HCT116 (cell line): ENCODE measurements around the gene WNK2. TPM values are rescaled to one million over a fixed set of nuclear protein-coding genes. Genes with fewer than 3 reads are reported as not detected.
"Not testable (repeated sequence)": the region's sequence is repeated elsewhere in the genome, so short reads cannot be mapped to it uniquely, and the experiment has no call there.

ENCODE experiments used
- ATAC-seq: fragments of 200-7000 bp; cut with Tn5 transposase; 2 replicates; pipeline ENCODE4 v1.9.1; 2020; ENCODE audit warnings: mild to moderate bottlenecking, moderate library complexity
- BruUV-seq: library from RNA; stranded (reverse); fragments of 400-500 nt; replicated peaks from 2 replicates; lab custom pipeline; 2021; lab: Mats Ljungman, UMichigan
- CTCF ChIA-PET: fragments of 300-600 bp; sonication (Branson Sonifier 250); formaldehyde crosslinking; loops from one replicate; lab custom pipeline; 2021; ENCODE audit warnings: antibody characterized with exemption; lab: Charles Lee
- POLR2A ChIA-PET: fragments of 300-600, 350-600 bp; sonication (Branson Sonifier 250); formaldehyde crosslinking; loops from one replicate; lab custom pipeline; 2021; ENCODE audit warnings: antibody characterized with exemption; lab: Charles Lee
- RAD21 ChIA-PET, 2 experiments: fragments of 300-600 bp; sonication (Branson Sonifier 250); formaldehyde crosslinking; loops; one replicate each; lab custom pipeline; 2023; ENCODE audit warnings: low total read pairs in 2 of 2; ENCODE audit not compliant: uncharacterized antibody in 2 of 2, unreplicated experiment in 2 of 2, low non-redundant PET in 1 of 2; lab: Charles Lee
- DNase-seq: peaks from one replicate; pipeline ENCODE4 v3.0.0-alpha.2; 2010; ENCODE audit warnings: low read depth, low spot score
- H2AFZ ChIP-seq: fragments of 200-600 bp; shearing (Covaris generic), sonication (generic); 2 replicates; pipeline ENCODE4 v1.6.1; 2017; ENCODE audit warnings: low read depth, mixed run types, mixed read lengths, antibody characterized with exemption, low read length; ENCODE audit not compliant: poor library complexity, severe bottlenecking
- H3K27ac ChIP-seq: 2 replicates; pipeline ENCODE4 v1.5.1; 2012; ENCODE audit warnings: low read depth, low read length
- H3K27me3 ChIP-seq: fragments of 200-600 bp; sonication (generic); 2 replicates; pipeline ENCODE4 v1.6.1; 2016; ENCODE audit warnings: mixed run types, low read length, mixed read lengths; ENCODE audit not compliant: insufficient read depth
- H3K36me3 ChIP-seq, 2 experiments: fragments of 200-500 bp in 1 of 2; fragments of 200-600 bp in 1 of 2; sonication (Bioruptor generic) in 1 of 2; sonication (generic) in 1 of 2; 2 replicates each; pipeline versions ENCODE4 v1.5.1 to v1.6.1; 2014 to 2016; ENCODE audit warnings: low read length in 2 of 2, inconsistent platforms in 1 of 2, mixed read lengths in 1 of 2, mixed run types in 1 of 2; ENCODE audit not compliant: insufficient read depth in 2 of 2, control insufficient read depth in 1 of 2
- H3K4me1 ChIP-seq, 2 experiments: fragments of 200-600 bp in 1 of 2; sonication (generic) in 1 of 2; 2 replicates each; pipeline versions ENCODE4 v1.5.1 to v1.6.1; 2012 to 2017; ENCODE audit warnings: low read length in 2 of 2, inconsistent platforms in 1 of 2, mild to moderate bottlenecking in 1 of 2, mixed read lengths in 1 of 2, mixed run types in 1 of 2, moderate library complexity in 1 of 2; ENCODE audit not compliant: insufficient read depth in 2 of 2, control insufficient read depth in 1 of 2
- H3K4me2 ChIP-seq: fragments of 200-600 bp; sonication (generic); 2 replicates; pipeline ENCODE4 v1.6.1; 2017; ENCODE audit warnings: mixed run types, low read length, mixed read lengths
- H3K4me3 ChIP-seq, 2 experiments: fragments of 200-600 bp in 1 of 2; sonication (generic) in 1 of 2; replicated peaks in 1 of 2; 2 replicates each; pipeline ENCODE4 v1.5.1; 2011 to 2016; ENCODE audit warnings: low read length in 2 of 2, control low read depth in 1 of 2, low read depth in 1 of 2, mild to moderate bottlenecking in 1 of 2, mixed read lengths in 1 of 2, mixed run types in 1 of 2
- H3K79me2 ChIP-seq: fragments of 200-600 bp; sonication (generic); 2 replicates; pipeline ENCODE4 v1.6.1; 2017; ENCODE audit warnings: mild to moderate bottlenecking, mixed run types, low read length, moderate library complexity, mixed read lengths; ENCODE audit not compliant: insufficient read depth
- H3K9ac ChIP-seq: fragments of 200-600 bp; sonication (generic); 2 replicates; pipeline ENCODE4 v1.6.1; 2016; ENCODE audit warnings: low read length, mixed read lengths
- H3K9me2 ChIP-seq: fragments of 200-600 bp; sonication (generic), shearing (Covaris generic); 2 replicates; pipeline ENCODE4 v1.6.1; 2017; ENCODE audit warnings: mixed run types, mild to moderate bottlenecking, moderate library complexity; ENCODE audit not compliant: insufficient read depth
- H3K9me3 ChIP-seq, 2 experiments: fragments of 200-500 bp in 1 of 2; fragments of 200-600 bp in 1 of 2; sonication (Bioruptor generic) in 1 of 2; sonication (generic) in 1 of 2; 2 replicates each; pipeline ENCODE4 v1.6.1; 2014 to 2017; ENCODE audit warnings: low read length in 2 of 2, mixed read lengths in 2 of 2, inconsistent platforms in 1 of 2, low read depth in 1 of 2, mild to moderate bottlenecking in 1 of 2, mixed run types in 1 of 2, moderate library complexity in 1 of 2; ENCODE audit not compliant: control insufficient read depth in 1 of 2, insufficient read depth in 1 of 2
- H4K20me1 ChIP-seq: fragments of 200-600 bp; sonication (generic), shearing (Covaris generic); 2 replicates; pipeline ENCODE4 v1.6.1; 2017; ENCODE audit warnings: mixed run types, mild to moderate bottlenecking, moderate library complexity; ENCODE audit not compliant: insufficient read depth
- SRF ChIP-seq: IDR thresholded peaks from 2 replicates; pipeline ENCODE4 v1.6.1; 2012; ENCODE audit warnings: low read depth
- ZNF274 ChIP-seq: fragments of 200-500 bp; sonication (Bioruptor generic); IDR thresholded peaks from 2 replicates; pipeline ENCODE4 v1.6.1; 2014; ENCODE audit warnings: mild to moderate bottlenecking, low read depth, low read length, inconsistent platforms
- intact Hi-C: fragments of 100-400 bp; cut with micrococcal nuclease; formaldehyde crosslinking; loops from 2 replicates; pipeline ENCODE4 v1.10.0; 2022
- total RNA-seq: library from RNA; stranded (reverse); gene quantifications from one replicate; pipeline ENCODE4 v1.2.1, GENCODE V29; 2021; ENCODE audit not compliant: unreplicated experiment
- TF ChIP-seq, protein P1 (sequence below): IDR thresholded peaks from 2 replicates; pipeline ENCODE4 v1.6.1; 2012; ENCODE audit warnings: low read depth

Gene WNK2
- total RNA-seq, 1 experiment from 2014 or later: 24.4 TPM

DNA sequence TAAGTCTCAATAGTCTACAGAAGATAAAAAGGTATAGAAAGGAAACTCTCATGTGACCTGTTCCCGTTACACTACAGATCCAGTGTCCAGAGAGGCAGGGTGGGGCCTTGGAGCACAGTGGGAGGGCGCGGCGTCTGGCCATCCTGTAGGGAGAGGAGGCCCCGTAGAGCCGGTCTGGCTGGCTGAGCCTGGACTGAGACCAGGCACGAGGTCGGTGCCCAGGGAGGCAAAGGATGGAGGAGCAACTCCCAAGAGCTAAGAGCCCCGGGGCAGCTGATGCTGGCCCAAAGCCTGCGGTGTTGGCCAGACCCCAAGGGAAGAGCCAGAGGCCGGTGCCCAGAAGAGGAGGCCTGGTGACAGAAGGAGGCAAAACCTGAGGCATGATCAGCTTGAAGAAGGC, 158.5 kb downstream of the WNK2 start:
- H3K4me1 ChIP-seq, H3K27ac ChIP-seq, CTCF ChIA-PET, H3K27me3 ChIP-seq, H3K9me3 ChIP-seq, RAD21 ChIA-PET, H2AFZ ChIP-seq, intact Hi-C loops, DNase-seq, H3K4me3 ChIP-seq, H3K79me2 ChIP-seq, H4K20me1 ChIP-seq, H3K9ac ChIP-seq, POLR2A ChIA-PET, H3K4me2 ChIP-seq, H3K9me2 ChIP-seq, H3K36me3 ChIP-seq, BruUV-seq: not testable (repeated sequence)
- peak; percentile 52; the same call in 1 of the 2 replicates for ATAC-seq

DNA sequence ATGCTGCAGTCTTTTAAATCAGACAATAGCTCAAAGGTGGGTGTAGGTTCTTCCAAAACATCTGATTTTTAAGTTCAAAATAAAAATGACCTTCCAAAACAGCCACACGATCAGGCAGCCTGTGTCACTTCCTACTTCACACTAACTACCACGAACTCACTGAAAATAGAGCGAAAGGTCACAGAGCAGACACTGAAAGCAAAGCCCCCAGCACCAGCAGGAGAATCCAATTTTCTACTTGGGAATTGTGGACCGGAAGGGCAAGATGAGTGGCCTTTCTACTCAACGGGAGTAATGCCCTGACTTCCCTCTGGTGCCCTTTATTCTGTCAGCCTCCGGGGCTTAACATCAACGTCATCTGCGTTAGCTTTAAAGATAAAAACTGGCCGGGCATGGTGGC, 159.7 kb downstream of the WNK2 start:
- DNase-seq (no peak), ATAC-seq (no peak)
- POLR2A ChIA-PET: no interaction called here
- no peak overlapping the region for H3K4me3 ChIP-seq
- no TSS peak for BruUV-seq
- no peaks in the 10 kb centered on the region for H3K27me3 ChIP-seq
- H2AFZ ChIP-seq: no peak overlapping the region
- no peaks in the 10 kb centered on the region for H3K36me3 ChIP-seq
- H3K79me2 ChIP-seq: no peaks in the 10 kb centered on the region
- H3K9me3 ChIP-seq: peaks cover 0 to 1% of the 10 kb centered on the region in 2 experiments; a peak in 2 of 4 replicates
- H3K9me2 ChIP-seq: no peaks in the 10 kb centered on the region
- no peak overlapping the region for H3K9ac ChIP-seq
- no peaks in the 10 kb centered on the region for H4K20me1 ChIP-seq
- no peak for TF ChIP-seq SRF
- TF ChIP-seq, protein P1, sequence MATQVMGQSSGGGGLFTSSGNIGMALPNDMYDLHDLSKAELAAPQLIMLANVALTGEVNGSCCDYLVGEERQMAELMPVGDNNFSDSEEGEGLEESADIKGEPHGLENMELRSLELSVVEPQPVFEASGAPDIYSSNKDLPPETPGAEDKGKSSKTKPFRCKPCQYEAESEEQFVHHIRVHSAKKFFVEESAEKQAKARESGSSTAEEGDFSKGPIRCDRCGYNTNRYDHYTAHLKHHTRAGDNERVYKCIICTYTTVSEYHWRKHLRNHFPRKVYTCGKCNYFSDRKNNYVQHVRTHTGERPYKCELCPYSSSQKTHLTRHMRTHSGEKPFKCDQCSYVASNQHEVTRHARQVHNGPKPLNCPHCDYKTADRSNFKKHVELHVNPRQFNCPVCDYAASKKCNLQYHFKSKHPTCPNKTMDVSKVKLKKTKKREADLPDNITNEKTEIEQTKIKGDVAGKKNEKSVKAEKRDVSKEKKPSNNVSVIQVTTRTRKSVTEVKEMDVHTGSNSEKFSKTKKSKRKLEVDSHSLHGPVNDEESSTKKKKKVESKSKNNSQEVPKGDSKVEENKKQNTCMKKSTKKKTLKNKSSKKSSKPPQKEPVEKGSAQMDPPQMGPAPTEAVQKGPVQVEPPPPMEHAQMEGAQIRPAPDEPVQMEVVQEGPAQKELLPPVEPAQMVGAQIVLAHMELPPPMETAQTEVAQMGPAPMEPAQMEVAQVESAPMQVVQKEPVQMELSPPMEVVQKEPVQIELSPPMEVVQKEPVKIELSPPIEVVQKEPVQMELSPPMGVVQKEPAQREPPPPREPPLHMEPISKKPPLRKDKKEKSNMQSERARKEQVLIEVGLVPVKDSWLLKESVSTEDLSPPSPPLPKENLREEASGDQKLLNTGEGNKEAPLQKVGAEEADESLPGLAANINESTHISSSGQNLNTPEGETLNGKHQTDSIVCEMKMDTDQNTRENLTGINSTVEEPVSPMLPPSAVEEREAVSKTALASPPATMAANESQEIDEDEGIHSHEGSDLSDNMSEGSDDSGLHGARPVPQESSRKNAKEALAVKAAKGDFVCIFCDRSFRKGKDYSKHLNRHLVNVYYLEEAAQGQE: no peak
- TF ChIP-seq ZNF274: no peak
- TF ChIP-seq, all 23 proteins: peak for 0
- RAD21 ChIA-PET: no interaction called here
- CTCF ChIA-PET: no interaction called here
- peaks cover 0 to 2% of the 10 kb centered on the region in 2 experiments; a peak in 1 of 4 replicates for H3K4me1 ChIP-seq
- H3K4me2 ChIP-seq: no peak overlapping the region
- no peak overlapping the region for H3K27ac ChIP-seq
- intact Hi-C loops: no loop called here
